ENCODE data around the gene VAMP8.
"Not testable (repeated sequence)": the region's sequence is repeated elsewhere in the genome, so short reads cannot be mapped to it uniquely, and the experiment has no call there.

The VAMP8 gene

GRCh38 chr2:85600951-85601770 is 23.8 kb downstream of the VAMP8 start:
- no peak for DNase-seq

- peak; percentile 75 for DNase-seq
Measured at GRCh38 chr2:85601771-85602475, 24.5 kb downstream of the VAMP8 start.

GRCh38 chr2:85602476-85603234 is 25.3 kb downstream of the VAMP8 start, which contains the start of gene TMEM150A:
Gene TMEM150A (minus strand): TSS chr2:85602698. CDS start chr2:85601948, 750 bp downstream.
- peak; percentile 93 for DNase-seq

GRCh38 chr2:85604133-85604444 is 26.7 kb downstream of the VAMP8 start:
- DNase-seq: not testable (repeated sequence)

- DNase-seq: no peak
Measured at GRCh38 chr2:85604568-85605339, 27.4 kb downstream of the VAMP8 start.

GRCh38 chr2:85605406-85606115 is 28.2 kb downstream of the VAMP8 start:
- no peak for DNase-seq

GRCh38 chr2:85606116-85606455 is 28.7 kb downstream of the VAMP8 start:
- no peak for DNase-seq

GRCh38 chr2:85607268-85608215 is 30.2 kb downstream of the VAMP8 start:
- DNase-seq: no peak

GRCh38 chr2:85611217-85611704 is 33.9 kb downstream of the VAMP8 start:
- no peak for DNase-seq

- peak; percentile 93 for DNase-seq
Measured at GRCh38 chr2:85611705-85612587, 34.6 kb downstream of the VAMP8 start, which contains the start of gene C2orf68. Gene C2orf68 (minus strand): TSS chr2:85612066. CDS start chr2:85611984, 82 bp downstream.

GRCh38 chr2:85613717-85614515 is 36.5 kb downstream of the VAMP8 start:
- DNase-seq: no peak

- DNase-seq: not testable (repeated sequence)
Measured at GRCh38 chr2:85614757-85615156, 37.4 kb downstream of the VAMP8 start.

- no peak for DNase-seq
Measured at GRCh38 chr2:85615413-85615728, 38.0 kb downstream of the VAMP8 start.

GRCh38 chr2:85617723-85618122 is 40.3 kb downstream of the VAMP8 start:
- DNase-seq: not testable (repeated sequence)

- DNase-seq: no peak
Measured at GRCh38 chr2:85619617-85620016, 42.2 kb downstream of the VAMP8 start.

GRCh38 chr2:85621338-85621737 is 44.0 kb downstream of the VAMP8 start:
- no peak for DNase-seq

GRCh38 chr2:85623991-85624390 is 46.6 kb downstream of the VAMP8 start:
- DNase-seq: no peak

GRCh38 chr2:85628658-85629057 is 51.3 kb downstream of the VAMP8 start:
- no peak for DNase-seq

GRCh38 chr2:85631316-85631715 is 53.9 kb downstream of the VAMP8 start:
- no peak for DNase-seq

Measured in midbrain (tissue), 1 donor.